GM18520 (cell line): Measurements from ENCODE around the gene ZNF609.
A peak's percentile ranks its signal among the peaks of the same experiment; 100 is the strongest.

Experiments used
- ATAC-seq: cut with Tn5 transposase; IDR thresholded peaks from one replicate; pipeline ENCODE4 v1.9.1; 2021; ENCODE audit not compliant: unreplicated experiment

Gene ZNF609, protein sequence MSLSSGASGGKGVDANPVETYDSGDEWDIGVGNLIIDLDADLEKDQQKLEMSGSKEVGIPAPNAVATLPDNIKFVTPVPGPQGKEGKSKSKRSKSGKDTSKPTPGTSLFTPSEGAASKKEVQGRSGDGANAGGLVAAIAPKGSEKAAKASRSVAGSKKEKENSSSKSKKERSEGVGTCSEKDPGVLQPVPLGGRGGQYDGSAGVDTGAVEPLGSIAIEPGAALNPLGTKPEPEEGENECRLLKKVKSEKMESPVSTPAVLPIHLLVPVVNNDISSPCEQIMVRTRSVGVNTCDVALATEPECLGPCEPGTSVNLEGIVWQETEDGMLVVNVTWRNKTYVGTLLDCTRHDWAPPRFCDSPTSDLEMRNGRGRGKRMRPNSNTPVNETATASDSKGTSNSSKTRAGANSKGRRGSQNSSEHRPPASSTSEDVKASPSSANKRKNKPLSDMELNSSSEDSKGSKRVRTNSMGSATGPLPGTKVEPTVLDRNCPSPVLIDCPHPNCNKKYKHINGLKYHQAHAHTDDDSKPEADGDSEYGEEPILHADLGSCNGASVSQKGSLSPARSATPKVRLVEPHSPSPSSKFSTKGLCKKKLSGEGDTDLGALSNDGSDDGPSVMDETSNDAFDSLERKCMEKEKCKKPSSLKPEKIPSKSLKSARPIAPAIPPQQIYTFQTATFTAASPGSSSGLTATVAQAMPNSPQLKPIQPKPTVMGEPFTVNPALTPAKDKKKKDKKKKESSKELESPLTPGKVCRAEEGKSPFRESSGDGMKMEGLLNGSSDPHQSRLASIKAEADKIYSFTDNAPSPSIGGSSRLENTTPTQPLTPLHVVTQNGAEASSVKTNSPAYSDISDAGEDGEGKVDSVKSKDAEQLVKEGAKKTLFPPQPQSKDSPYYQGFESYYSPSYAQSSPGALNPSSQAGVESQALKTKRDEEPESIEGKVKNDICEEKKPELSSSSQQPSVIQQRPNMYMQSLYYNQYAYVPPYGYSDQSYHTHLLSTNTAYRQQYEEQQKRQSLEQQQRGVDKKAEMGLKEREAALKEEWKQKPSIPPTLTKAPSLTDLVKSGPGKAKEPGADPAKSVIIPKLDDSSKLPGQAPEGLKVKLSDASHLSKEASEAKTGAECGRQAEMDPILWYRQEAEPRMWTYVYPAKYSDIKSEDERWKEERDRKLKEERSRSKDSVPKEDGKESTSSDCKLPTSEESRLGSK (N-terminal part only)

GRCh38 chr15:64460206-64460723 lies at the start of gene ZNF609:
Gene ZNF609 (plus strand): TSS chr15:64460578. CDS start chr15:64499420, 38,842 bp downstream.
- no peak for ATAC-seq

GRCh38 chr15:64412216-64412615 lies 48.2 kb upstream of the ZNF609 start:
- ATAC-seq = no peak

DNA sequence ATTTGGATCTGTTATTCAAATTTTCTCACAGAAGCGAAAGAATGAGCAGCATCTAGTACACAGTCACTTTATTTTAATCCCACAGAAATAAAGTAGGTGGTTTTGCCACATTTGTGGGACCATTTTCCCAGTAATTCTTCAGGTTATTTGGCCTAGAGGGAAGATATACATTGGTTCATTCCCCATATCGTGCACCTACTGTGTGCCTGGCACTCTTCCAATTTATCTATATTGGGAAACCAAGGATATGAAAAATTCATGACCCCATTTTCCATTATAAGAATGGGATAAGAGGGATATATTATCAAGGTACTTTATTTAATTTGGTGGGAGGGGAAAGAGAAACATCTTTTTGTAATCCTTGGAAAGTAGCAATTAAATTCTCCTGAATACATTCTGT lies 37.7 kb upstream of the ZNF609 start:
- no peak for ATAC-seq

GRCh38 chr15:64423970-64424369 lies 36.4 kb upstream of the ZNF609 start:
- no peak for ATAC-seq

DNA sequence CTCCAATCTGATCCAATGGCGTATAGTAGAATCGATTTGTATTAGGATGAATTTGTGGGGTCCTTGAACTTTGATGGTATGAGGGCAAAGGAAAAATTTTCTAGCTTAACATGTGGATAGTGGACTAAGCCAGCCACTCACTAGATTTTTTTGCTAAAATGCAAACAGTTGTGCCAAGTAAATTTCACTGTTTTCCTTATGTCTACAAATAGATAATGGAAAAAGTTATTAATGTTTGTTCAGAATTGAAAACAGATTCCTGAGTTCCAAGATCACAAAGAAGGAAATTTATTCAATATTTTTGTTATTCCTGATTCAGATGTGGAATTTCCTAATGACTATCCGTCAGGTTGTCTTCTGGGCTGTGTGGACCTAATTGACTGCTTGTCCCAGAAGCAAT lies 35.2 kb upstream of the ZNF609 start:
- no peak for ATAC-seq

- no peak for ATAC-seq
Observed at GRCh38 chr15:64426845-64427465, 33.4 kb upstream of the ZNF609 start.

DNA sequence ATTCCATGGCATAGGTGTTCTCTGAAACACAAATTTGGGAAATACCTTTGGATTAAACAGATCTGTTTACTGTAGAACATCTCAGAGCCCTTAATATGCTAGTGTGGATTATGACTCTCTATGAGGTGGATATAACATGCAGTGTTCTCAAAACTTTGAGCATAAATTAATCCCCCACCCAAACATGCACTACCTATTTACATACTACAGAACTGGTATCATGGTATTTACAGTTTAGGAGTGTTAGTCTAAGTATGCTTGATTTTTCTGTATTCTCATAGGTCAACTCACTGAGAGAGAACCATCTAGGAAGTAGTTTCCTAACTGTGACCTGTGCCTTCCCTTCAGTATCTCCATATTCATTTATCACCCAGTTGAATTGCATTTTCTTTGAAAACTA lies 30.9 kb upstream of the ZNF609 start:
- ATAC-seq = no peak

DNA sequence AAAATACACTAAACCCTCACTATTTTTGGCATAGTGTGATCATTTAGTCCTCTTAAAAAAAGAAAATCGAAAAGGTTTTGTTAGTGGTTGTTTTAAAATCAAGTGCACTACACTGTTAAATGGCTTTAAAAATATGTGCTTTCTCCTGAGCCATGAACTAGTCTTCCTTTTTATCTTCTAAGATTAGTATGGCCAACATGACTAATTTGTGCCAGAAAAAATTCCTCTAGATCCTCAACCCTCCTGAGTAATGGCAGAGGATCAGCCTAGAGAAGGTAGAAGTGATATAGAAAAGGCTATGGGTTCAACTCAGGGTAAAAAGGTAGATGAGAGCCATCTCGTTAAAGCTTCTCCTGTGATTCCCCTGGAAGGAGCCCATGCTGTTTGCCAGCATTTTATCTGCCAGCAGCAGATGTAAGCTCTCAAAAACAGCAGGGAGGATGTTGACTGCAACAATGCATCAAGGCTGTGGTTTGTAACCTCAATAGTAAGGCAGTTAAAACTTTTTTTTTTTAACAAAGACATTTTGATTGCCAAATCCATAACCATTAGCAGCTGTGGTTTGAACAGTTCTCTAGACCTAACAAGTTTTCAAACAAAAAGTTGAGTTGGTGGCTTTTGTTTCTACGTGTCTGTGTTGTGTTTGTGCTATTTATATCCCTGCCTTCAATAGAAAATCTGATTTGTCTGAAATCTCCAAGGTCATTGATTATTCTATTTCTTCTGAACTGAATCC lies 30.2 kb upstream of the ZNF609 start:
- ATAC-seq = no peak

DNA sequence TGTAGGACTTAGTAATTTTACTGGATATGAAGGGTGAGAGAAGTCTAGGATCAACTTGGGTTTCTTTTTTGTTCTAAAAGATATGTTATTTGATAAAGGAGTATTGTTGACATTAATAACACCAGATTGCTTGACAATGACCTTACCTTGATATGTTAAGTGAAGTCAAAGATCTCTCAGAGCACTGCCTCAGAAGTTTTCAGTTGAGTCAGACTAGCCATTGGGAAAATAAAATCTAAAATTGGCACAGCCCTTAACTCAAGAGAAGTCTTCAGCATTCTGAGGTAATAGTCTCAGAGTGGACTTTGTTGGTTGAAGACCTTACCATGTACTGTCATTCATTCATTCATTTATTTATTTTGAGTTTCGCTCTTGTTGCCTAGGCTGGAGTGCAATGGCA lies 22.4 kb upstream of the ZNF609 start:
- no peak for ATAC-seq

DNA sequence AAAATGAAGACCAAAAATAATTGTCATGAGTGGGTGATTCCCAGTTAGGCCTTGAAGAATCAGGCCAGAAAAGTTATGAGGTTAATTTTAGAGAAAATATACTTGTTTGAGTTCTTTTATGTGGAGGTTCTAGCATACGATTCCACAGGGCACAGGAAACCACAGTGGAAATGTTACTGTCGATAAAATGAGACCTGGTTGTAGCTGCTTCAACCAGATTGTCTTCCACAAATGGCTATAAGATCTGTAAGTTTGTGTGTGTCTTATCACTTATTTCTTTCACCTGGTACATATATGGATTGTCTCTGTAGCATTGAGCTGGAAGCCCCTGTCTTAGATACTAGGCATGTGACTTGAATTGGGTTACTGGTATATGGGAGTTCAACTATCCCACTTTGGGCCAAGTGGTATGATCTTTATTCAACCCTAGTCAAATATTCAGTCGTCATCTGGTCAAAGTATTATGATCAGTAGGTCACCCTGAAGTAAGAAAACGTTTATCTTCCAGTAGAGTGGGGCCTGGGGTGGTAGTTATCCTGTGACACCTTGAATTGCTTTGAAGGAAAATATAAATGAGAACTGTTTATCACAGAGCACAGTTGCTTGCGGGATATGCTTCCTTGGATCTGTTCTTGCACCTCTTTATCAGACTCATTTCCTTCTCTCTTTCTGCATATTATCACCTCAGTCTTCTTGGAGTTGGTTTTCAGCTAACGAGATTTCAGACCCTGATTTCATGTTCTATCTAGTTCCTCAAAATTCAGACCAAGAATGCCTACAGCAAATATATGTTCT lies 21.5 kb upstream of the ZNF609 start:
- no peak for ATAC-seq

DNA sequence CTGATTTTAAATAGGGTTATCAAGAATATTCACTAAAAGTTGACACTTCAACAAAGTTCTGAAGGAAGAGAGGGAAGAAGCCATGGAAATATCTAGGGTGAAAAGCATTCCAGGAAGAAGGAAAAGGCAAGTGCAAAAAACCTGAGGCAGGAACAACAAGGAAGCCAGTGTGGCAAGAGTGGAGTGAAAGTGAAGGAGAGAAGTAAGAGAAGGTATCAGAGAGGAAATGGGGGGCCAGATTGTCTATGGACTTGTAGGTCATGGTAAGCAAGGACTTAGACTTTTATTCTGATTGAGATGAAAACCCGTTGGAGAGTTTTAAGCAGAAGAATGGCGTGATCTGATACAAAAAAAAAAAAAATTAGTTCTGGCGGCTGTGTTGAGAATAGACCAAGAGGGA lies 18.5 kb upstream of the ZNF609 start:
- no peak for ATAC-seq

DNA sequence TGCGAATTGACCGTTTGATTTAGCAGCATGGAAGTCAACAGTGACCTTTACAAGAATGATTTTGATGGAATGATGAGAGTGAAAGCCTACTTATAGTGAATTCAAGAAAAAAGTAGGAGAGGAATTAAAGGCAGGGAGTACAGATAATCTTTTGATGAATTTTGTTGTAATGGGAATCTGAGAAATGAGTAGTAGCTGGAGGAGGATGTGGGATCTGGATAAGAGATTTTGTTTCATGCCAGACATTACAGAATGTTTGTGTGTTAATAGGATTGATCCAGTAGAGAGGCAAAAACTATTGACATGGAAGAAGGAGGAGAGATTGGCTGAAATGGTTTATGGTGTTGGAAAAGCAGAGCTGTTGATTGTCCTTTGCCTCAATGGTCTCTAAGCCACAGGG lies 17.4 kb upstream of the ZNF609 start:
- no peak for ATAC-seq

GRCh38 chr15:64443747-64444621 lies 16.4 kb upstream of the ZNF609 start:
- ATAC-seq = peak; percentile 41

DNA sequence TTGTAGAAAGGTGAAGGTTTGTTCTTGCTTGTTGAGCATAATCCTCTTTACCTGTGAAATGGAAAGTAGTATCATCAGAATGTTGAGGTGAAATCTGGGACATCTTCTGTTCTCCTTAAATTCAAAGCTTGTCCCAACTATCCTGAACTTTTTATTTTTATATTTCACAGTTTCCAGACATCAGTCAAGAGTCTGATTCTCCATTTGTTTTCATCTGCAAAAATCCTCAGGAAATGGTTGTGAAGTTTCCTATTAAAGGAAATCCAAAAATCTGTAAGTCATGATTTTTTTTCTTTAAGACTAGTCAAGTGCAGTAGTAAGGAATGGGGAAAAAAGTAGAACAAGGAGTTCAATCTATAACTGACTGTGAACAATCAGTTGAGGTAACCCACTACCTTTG lies 15.5 kb upstream of the ZNF609 start:
- ATAC-seq = no peak

- no peak for ATAC-seq
Observed at GRCh38 chr15:64447536-64448315, 12.7 kb upstream of the ZNF609 start.

DNA sequence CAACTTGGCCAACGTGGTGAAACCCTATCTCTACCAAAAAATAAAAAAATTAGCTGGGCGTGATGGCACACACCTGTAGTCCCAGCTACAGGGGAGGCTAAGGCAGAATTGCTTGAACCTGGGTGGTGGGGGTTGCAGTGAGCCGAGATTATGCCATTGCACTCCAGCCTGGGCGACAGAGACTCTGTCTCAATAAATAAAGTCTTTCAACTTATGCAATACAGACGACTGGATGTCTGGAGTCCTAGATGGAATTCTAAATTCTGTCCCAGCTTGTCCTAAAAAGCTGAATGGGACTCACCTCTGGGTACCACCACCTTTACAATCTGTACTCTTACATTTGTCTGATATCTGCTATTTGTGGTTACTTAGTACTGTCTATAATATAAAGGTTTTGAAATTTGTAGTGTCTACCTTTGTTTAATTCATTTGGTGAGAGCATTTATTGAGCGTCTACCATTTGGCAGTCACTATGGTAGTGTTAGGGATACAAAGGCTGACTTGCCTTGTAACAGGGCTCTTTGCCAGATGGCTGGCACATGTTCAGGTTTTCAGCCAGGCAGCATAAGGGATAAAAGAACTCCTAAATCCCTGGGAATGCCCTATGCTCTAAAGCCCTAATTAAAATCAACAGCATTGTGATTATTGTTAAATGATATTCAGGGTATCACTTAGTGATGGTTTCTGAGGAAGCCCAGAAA lies 7.2 kb upstream of the ZNF609 start:
- ATAC-seq = no peak

DNA sequence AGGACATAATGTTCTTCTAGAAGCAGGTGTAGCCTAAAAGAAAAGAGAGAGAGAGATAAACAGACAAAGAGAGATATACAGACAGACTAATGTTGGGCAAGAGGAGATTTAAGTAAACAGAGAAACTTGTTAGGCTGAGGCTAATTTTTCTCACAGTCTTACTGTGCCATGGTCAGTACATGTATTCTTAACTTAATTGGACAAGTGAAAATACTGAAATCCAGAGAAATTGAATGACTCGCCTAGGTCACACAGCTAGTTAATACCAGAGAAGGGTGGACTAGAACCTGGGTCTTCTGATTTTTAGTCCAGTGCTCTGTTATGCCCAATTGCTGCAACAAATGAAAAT lies 6.7 kb upstream of the ZNF609 start:
- no peak for ATAC-seq
